HepG2 (cell line): ENCODE measurements around the gene CYP19A1. TPM values are rescaled to one million over a fixed set of nuclear protein-coding genes. Genes with fewer than 3 reads are reported as not detected.

Experiments used
- ASH2L ChIP-seq: fragments of 300-600, 200-600 bp; sonication (generic); IDR thresholded peaks from 2 replicates; pipeline ENCODE4 v1.7.0; 2017; ENCODE audit warnings: low read depth, mild to moderate bottlenecking, moderate library complexity, mixed read lengths, low read length; ENCODE audit not compliant: insufficient read length
- BCL6 ChIP-seq: IDR thresholded peaks from 2 replicates; pipeline ENCODE4 v1.6.1; 2016; ENCODE audit warnings: missing genetic modification reagents, missing compliant biosample characterization
- CBX2 ChIP-seq, 2 experiments: fragments of 200-600 bp in 1 of 2; sonication (generic); formaldehyde crosslinking in 1 of 2; IDR thresholded peaks; 2 replicates each; pipeline versions ENCODE4 v1.7.0 to v1.8.1; 2018 to 2022; ENCODE audit warnings: low read depth in 2 of 2, low read length in 1 of 2, mild to moderate bottlenecking in 1 of 2, missing genetic modification reagents in 1 of 2
- CCDC6 ChIP-seq: sonication (generic); formaldehyde crosslinking; IDR thresholded peaks from 2 replicates; pipeline ENCODE4 v1.8.1; 2022; ENCODE audit warnings: mild to moderate bottlenecking, missing genetic modification reagents, moderate library complexity
- FLYWCH1 ChIP-seq: sonication (generic); formaldehyde crosslinking; IDR thresholded peaks from 2 replicates; pipeline ENCODE4 v1.8.1; 2023; ENCODE audit warnings: mild to moderate bottlenecking, missing genetic modification reagents
- MBNL3 ChIP-seq: fragments of 250-450 bp; sonication (Bioruptor Pico); conservative IDR thresholded peaks from 2 replicates; pipeline ENCODE4 v1.8.0; 2022; ENCODE audit warnings: mild to moderate bottlenecking, inconsistent platforms
- MTA3 ChIP-seq: sonication (generic); formaldehyde crosslinking; IDR thresholded peaks from 2 replicates; pipeline ENCODE4 v1.4.0; 2020; ENCODE audit warnings: missing genetic modification reagents
- POLR2A ChIP-seq, 2 experiments: IDR thresholded peaks; 2 replicates each; pipeline ENCODE4 v1.6.1; 2011; ENCODE audit warnings: low read depth in 2 of 2, low read length in 2 of 2, mild to moderate bottlenecking in 1 of 2, moderate library complexity in 1 of 2; ENCODE audit not compliant: insufficient read depth in 1 of 2
- STAG1 ChIP-seq: sonication (generic); formaldehyde crosslinking; IDR thresholded peaks from 2 replicates; pipeline ENCODE4 v1.4.0; 2020; ENCODE audit warnings: missing genetic modification reagents
- TARDBP ChIP-seq: sonication (generic); formaldehyde crosslinking; IDR thresholded peaks from 2 replicates; pipeline ENCODE4 v1.8.0; 2022; ENCODE audit warnings: mild to moderate bottlenecking, missing genetic modification reagents
- YY1 ChIP-seq: IDR thresholded peaks from 2 replicates; pipeline ENCODE4 v1.6.1; 2011; ENCODE audit warnings: low read length, low read depth, moderate library complexity, mild to moderate bottlenecking; ENCODE audit not compliant: insufficient read depth, insufficient replicate concordance
- ZKSCAN8 ChIP-seq: IDR thresholded peaks from 2 replicates; pipeline ENCODE4 v1.6.1; 2016; ENCODE audit warnings: borderline replicate concordance, missing genetic modification reagents, missing compliant biosample characterization
- ZMYM4 ChIP-seq: sonication (generic); formaldehyde crosslinking; IDR thresholded peaks from 2 replicates; pipeline ENCODE4 v1.8.1; 2023; ENCODE audit warnings: mild to moderate bottlenecking, missing genetic modification reagents
- ZNF101 ChIP-seq: sonication (generic); formaldehyde crosslinking; IDR thresholded peaks from 2 replicates; pipeline ENCODE4 v1.4.0; 2020; ENCODE audit warnings: mild to moderate bottlenecking, low read depth, missing genetic modification reagents, borderline replicate concordance
- ZNF589 ChIP-seq: sonication (generic); formaldehyde crosslinking; conservative IDR thresholded peaks from 2 replicates; pipeline ENCODE4 v1.8.0; 2022; ENCODE audit warnings: mild to moderate bottlenecking, moderate library complexity, missing genetic modification reagents
- ZNF878 ChIP-seq: sonication (generic); formaldehyde crosslinking; IDR thresholded peaks from 2 replicates; pipeline ENCODE4 v1.8.1; 2023; ENCODE audit warnings: mild to moderate bottlenecking, missing genetic modification reagents, moderate library complexity
- polyA plus RNA-seq, 8 experiments: library from polyadenylated mRNA; depleted of rRNA in 3 of 8; stranded (reverse) in 7 of 8; unstranded in 1 of 8; fragments of >200 nt; fragmentation: Illumina TruSeq in 4 of 8; extraction: Trizol in 4 of 8; gene quantifications; 2 replicates each; pipeline versions ENCODE4 v1.2.1 to v1.2.3, GENCODE V29; 2011 to 2016; ENCODE audit warnings: low read depth in 4 of 8, missing spikeins in 1 of 8, mixed read lengths in 1 of 8; ENCODE audit not compliant: insufficient read depth in 1 of 8
- total RNA-seq, 5 experiments: library from RNA; depleted of rRNA; stranded (reverse); fragments of >200 nt; fragmentation: Illumina TruSeq; extraction: Trizol; gene quantifications; 2 replicates each; pipeline ENCODE4 v1.2.3, GENCODE V29; 2016; ENCODE audit warnings: low read depth in 1 of 5
- TF ChIP-seq, protein P1 (sequence below): sonication (generic); formaldehyde crosslinking; IDR thresholded peaks from one replicate; pipeline ENCODE4 v1.5.1; 2020; ENCODE audit warnings: mild to moderate bottlenecking, missing genetic modification reagents; ENCODE audit errors: not compliant biosample characterization
- TF ChIP-seq, protein P2 (sequence below): sonication (generic); formaldehyde crosslinking; IDR thresholded peaks from 2 replicates; pipeline ENCODE4 v1.8.0; 2022; ENCODE audit warnings: mild to moderate bottlenecking, missing genetic modification reagents; ENCODE audit not compliant: insufficient replicate concordance

CYP19A1 gene
- total and polyA plus RNA-seq, 2 of the 13 experiments (the other 11 are each of a cell fraction or from before 2014, with no cell fraction given), result 10.9 to 23.0 TPM

DNA sequence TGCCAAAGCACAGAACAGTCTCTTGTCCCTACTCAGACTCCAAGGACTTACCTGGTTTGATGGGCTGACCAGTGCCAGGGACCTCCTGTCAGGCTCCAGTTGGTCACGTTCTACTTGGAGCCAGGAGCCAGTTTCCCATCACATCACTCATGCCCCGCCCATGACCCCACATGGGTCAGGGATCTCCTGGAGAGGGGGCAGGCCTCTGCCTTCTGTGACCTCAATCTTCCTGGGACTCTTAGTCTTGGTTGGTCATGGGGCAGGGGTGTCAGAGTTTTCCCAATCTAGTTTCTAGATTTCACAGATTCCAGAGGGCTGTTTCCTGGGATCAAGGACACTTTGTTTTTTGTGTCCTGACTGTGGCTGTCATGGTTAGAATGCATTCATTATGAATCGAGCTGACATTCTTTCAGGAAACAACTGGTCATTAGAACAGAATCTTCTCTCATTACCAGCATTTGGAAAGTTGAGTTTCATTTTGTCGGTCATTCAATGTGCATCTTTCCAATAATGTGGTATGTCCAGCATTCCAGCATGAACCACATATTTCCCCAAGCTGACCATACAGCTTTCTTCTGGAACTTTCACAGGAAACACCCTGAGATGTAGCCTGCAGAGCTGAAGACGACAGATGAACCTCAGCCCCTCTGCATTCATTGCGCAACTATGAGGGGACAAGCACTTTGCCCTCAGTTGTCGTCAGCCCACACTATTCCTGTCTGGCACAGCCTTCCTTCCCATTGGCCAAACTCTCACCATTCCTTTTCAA is 19.8 kb downstream of the CYP19A1 start (continued):
- TF ChIP-seq CBX2 (IDR thresholded peaks at IDR 0.05; ENCODE audit: low read depth, low read length), result no peak
- no peak for TF ChIP-seq CBX2 (CRISPR knock-in tag; IDR thresholded peaks at IDR 0.05; ENCODE audit: low read depth)
- TF ChIP-seq MTA3 (CRISPR knock-in tag), result no peak
- no peak for TF ChIP-seq ZNF589 (CRISPR knock-in tag)
- peak in 1 of 2 experiments; percentile 59; a peak in 1 of 4 replicates for TF ChIP-seq POLR2A (IDR thresholded peaks at IDR 0.05; ENCODE audit: insufficient read depth in 1 of 2, low read depth in 2 of 2, low read length in 2 of 2)
- TF ChIP-seq MBNL3 (CRISPR knock-in tag), result no peak
- peak; percentile 61 for TF ChIP-seq BCL6 (CRISPR knock-in tag)
- TF ChIP-seq CCDC6 (CRISPR knock-in tag), result no peak
- TF ChIP-seq, protein P1, sequence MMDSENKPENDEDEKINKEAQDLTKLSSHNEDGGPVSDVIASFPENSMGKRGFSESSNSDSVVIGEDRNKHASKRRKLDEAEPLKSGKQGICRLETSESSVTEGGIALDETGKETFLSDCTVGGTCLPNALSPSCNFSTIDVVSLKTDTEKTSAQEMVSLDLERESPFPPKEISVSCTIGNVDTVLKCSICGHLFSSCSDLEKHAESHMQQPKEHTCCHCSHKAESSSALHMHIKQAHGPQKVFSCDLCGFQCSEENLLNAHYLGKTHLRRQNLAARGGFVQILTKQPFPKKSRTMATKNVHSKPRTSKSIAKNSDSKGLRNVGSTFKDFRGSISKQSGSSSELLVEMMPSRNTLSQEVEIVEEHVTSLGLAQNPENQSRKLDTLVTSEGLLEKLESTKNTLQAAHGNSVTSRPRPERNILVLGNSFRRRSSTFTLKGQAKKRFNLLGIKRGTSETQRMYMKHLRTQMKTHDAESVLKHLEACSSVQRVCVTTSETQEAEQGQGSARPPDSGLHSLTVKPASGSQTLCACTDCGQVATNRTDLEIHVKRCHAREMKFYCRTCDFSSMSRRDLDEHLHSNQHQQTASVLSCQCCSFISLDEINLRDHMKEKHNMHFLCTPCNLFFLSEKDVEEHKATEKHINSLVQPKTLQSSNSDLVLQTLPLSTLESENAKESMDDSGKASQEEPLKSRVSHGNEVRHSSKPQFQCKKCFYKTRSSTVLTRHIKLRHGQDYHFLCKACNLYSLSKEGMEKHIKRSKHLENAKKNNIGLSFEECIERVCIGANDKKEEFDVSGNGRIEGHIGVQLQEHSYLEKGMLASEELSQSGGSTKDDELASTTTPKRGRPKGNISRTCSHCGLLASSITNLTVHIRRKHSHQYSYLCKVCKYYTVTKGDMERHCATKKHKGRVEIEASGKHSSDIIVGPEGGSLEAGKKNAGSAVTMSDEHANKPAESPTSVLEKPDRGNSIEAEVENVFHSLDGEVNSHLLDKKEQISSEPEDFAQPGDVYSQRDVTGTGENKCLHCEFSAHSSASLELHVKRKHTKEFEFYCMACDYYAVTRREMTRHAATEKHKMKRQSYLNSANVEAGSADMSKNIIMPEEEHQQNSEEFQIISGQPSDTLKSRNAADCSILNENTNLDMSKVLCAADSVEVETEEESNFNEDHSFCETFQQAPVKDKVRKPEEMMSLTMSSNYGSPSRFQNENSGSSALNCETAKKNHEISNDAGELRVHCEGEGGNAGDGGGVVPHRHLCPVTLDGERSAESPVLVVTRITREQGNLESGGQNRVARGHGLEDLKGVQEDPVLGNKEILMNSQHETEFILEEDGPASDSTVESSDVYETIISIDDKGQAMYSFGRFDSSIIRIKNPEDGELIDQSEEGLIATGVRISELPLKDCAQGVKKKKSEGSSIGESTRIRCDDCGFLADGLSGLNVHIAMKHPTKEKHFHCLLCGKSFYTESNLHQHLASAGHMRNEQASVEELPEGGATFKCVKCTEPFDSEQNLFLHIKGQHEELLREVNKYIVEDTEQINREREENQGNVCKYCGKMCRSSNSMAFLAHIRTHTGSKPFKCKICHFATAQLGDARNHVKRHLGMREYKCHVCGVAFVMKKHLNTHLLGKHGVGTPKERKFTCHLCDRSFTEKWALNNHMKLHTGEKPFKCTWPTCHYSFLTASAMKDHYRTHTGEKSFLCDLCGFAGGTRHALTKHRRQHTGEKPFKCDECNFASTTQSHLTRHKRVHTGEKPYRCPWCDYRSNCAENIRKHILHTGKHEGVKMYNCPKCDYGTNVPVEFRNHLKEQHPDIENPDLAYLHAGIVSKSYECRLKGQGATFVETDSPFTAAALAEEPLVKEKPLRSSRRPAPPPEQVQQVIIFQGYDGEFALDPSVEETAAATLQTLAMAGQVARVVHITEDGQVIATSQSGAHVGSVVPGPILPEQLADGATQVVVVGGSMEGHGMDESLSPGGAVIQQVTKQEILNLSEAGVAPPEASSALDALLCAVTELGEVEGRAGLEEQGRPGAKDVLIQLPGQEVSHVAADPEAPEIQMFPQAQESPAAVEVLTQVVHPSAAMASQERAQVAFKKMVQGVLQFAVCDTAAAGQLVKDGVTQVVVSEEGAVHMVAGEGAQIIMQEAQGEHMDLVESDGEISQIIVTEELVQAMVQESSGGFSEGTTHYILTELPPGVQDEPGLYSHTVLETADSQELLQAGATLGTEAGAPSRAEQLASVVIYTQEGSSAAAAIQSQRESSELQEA (CRISPR knock-in tag), result no peak
- no peak for TF ChIP-seq FLYWCH1 (CRISPR knock-in tag)
- TF ChIP-seq ZNF878 (CRISPR knock-in tag), result no peak
- TF ChIP-seq, protein P2, sequence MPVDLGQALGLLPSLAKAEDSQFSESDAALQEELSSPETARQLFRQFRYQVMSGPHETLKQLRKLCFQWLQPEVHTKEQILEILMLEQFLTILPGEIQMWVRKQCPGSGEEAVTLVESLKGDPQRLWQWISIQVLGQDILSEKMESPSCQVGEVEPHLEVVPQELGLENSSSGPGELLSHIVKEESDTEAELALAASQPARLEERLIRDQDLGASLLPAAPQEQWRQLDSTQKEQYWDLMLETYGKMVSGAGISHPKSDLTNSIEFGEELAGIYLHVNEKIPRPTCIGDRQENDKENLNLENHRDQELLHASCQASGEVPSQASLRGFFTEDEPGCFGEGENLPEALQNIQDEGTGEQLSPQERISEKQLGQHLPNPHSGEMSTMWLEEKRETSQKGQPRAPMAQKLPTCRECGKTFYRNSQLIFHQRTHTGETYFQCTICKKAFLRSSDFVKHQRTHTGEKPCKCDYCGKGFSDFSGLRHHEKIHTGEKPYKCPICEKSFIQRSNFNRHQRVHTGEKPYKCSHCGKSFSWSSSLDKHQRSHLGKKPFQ (CRISPR knock-in tag), result no peak
- TF ChIP-seq TARDBP (CRISPR knock-in tag), result peak; percentile 43; the same call in 1 of the 2 replicates
- TF ChIP-seq ZNF101 (CRISPR knock-in tag), result no peak
- peak; percentile 90 for TF ChIP-seq ASH2L
- TF ChIP-seq STAG1, result no peak
- peak; percentile 89 for TF ChIP-seq ZMYM4
- TF ChIP-seq ZKSCAN8 (CRISPR knock-in tag), result 0 out of 2 replicates have a peak, but pooled peaks have one; percentile 26
- TF ChIP-seq YY1, result no peak
